H1 (cell line): Measurements from ENCODE around the gene DYSF. TPM values are rescaled to one million over a fixed set of nuclear protein-coding genes. Genes with fewer than 3 reads are reported as not detected.

Source experiments
- CTCF ChIA-PET: fragments of 300-600 bp; sonication (Branson Sonifier 250); formaldehyde crosslinking; loops from one replicate; lab custom pipeline; 2021; ENCODE audit not compliant: partially characterized antibody; lab: Charles Lee
- POLR2A ChIA-PET: fragments of 300-600 bp; sonication (Branson Sonifier 250); formaldehyde crosslinking; loops from one replicate; lab custom pipeline; 2021; ENCODE audit warnings: inconsistent platforms; ENCODE audit not compliant: partially characterized antibody; lab: Charles Lee
- DNase-seq, 2 experiments: peaks; one replicate each; pipeline versions ENCODE4 v3.0.0 to v3.0.0-alpha.2; 2010 to 2022; ENCODE audit warnings: low spot score in 2 of 2, low read depth in 1 of 2, mixed read lengths in 1 of 2
- FAIRE-seq: peaks from 2 replicates; lab custom pipeline; 2011; peaks lifted over from hg19 to GRCh38; lab: Jason Lieb, UNC
- H2AFZ ChIP-seq: 2 replicates; pipeline ENCODE4 v1.8.1; 2012; ENCODE audit warnings: low read length, inconsistent platforms
- H2AK5ac ChIP-seq: 2 replicates; pipeline ENCODE4 v1.6.1; 2013; ENCODE audit warnings: low read depth, low read length
- H2BK120ac ChIP-seq: replicated peaks from 2 replicates; pipeline ENCODE3; 2013; ENCODE audit warnings: low read depth, low read length, inconsistent platforms
- H2BK12ac ChIP-seq: 2 replicates; pipeline ENCODE4 v1.6.1; 2013; ENCODE audit warnings: low read depth, low read length
- H2BK15ac ChIP-seq: 2 replicates; pipeline ENCODE4 v1.6.1; 2013; ENCODE audit warnings: low read length
- H2BK20ac ChIP-seq: 2 replicates; pipeline ENCODE4 v1.6.1; 2013; ENCODE audit warnings: low read length
- H2BK5ac ChIP-seq: 2 replicates; pipeline ENCODE4 v1.6.1; 2013; ENCODE audit warnings: low read depth, low read length
- H3K14ac ChIP-seq: 2 replicates; pipeline ENCODE4 v1.6.1; 2013; ENCODE audit warnings: inconsistent platforms; ENCODE audit not compliant: insufficient read length
- H3K18ac ChIP-seq: 2 replicates; pipeline ENCODE4 v1.6.1; 2013; ENCODE audit warnings: low read length; ENCODE audit errors: extremely low read depth
- H3K23ac ChIP-seq: 2 replicates; pipeline ENCODE4 v1.6.1; 2013; ENCODE audit warnings: inconsistent platforms; ENCODE audit not compliant: insufficient read length
- H3K23me2 ChIP-seq: 2 replicates; pipeline ENCODE4 v1.6.1; 2013; ENCODE audit warnings: low read depth, low read length
- H3K27ac ChIP-seq: 2 replicates; pipeline ENCODE4 v1.6.1; 2011; ENCODE audit warnings: low read depth, low read length, inconsistent platforms
- H3K27me3 ChIP-seq, 4 experiments: replicated peaks in 1 of 4; 1 replicate in 1 of 4; 2 replicates in 3 of 4; pipeline versions ENCODE4 v1.6.1 to v1.8.1; 2011 to 2013; ENCODE audit warnings: low read length in 3 of 4, mild to moderate bottlenecking in 3 of 4, inconsistent platforms in 2 of 4, mixed read lengths in 2 of 4, moderate library complexity in 1 of 4; ENCODE audit not compliant: control insufficient read depth in 3 of 4, insufficient read depth in 3 of 4; ENCODE audit errors: extremely low read depth in 1 of 4
- H3K36me3 ChIP-seq, 4 experiments: 2 replicates each; pipeline versions ENCODE4 v1.6.1 to v1.8.1; 2011 to 2013; ENCODE audit warnings: mild to moderate bottlenecking in 4 of 4, low read length in 3 of 4, moderate library complexity in 2 of 4, control low read depth in 1 of 4, inconsistent platforms in 1 of 4; ENCODE audit not compliant: insufficient read depth in 4 of 4, control insufficient read depth in 2 of 4
- H3K4ac ChIP-seq: replicated peaks from 2 replicates; pipeline ENCODE3; 2013; ENCODE audit warnings: low read length, low read depth, mixed read lengths, inconsistent platforms; ENCODE audit not compliant: insufficient read length
- H3K4me1 ChIP-seq, 4 experiments: replicated peaks in 1 of 4; 1 replicate in 1 of 4; 2 replicates in 3 of 4; pipeline versions ENCODE4 v1.6.1 to v1.8.1; 2011 to 2013; ENCODE audit warnings: low read length in 3 of 4, inconsistent platforms in 2 of 4, mixed read lengths in 1 of 4; ENCODE audit not compliant: insufficient read depth in 4 of 4, control insufficient read depth in 3 of 4
- H3K4me2 ChIP-seq, 2 experiments: 2 replicates each; pipeline versions ENCODE4 v1.6.1 to v1.8.1; 2011 to 2013; ENCODE audit warnings: low read depth in 2 of 2, low read length in 2 of 2, control low read depth in 1 of 2, inconsistent platforms in 1 of 2, mild to moderate bottlenecking in 1 of 2; ENCODE audit not compliant: insufficient read depth in 1 of 2
- H3K4me3 ChIP-seq, 4 experiments: fragments of 200-600, 300-600 bp in 1 of 4; sonication (generic), shearing (Covaris generic), sonication (Bioruptor Twin) in 1 of 4; 2 replicates each; pipeline versions ENCODE4 v1.5.1 to v1.8.1; 2011 to 2016; ENCODE audit warnings: low read length in 4 of 4, low read depth in 3 of 4, control low read depth in 2 of 4, inconsistent platforms in 2 of 4, mild to moderate bottlenecking in 2 of 4, mixed read lengths in 1 of 4, moderate library complexity in 1 of 4; ENCODE audit not compliant: insufficient read depth in 2 of 4; ENCODE audit errors: extremely low read depth in 1 of 4
- H3K56ac ChIP-seq: replicated peaks from 2 replicates; pipeline ENCODE3; 2013; ENCODE audit warnings: low read depth, mild to moderate bottlenecking, mixed read lengths, low read length, inconsistent platforms; ENCODE audit not compliant: insufficient read length
- H3K79me1 ChIP-seq: 2 replicates; pipeline ENCODE4 v1.6.1; 2013; ENCODE audit warnings: low read depth, low read length, control low read depth
- H3K79me2 ChIP-seq, 2 experiments: 2 replicates each; pipeline versions ENCODE4 v1.6.1 to v1.8.1; 2012 to 2013; ENCODE audit warnings: low read length in 2 of 2, mild to moderate bottlenecking in 2 of 2, inconsistent platforms in 1 of 2; ENCODE audit not compliant: insufficient read depth in 2 of 2, control insufficient read depth in 1 of 2
- H3K9ac ChIP-seq, 4 experiments: replicated peaks in 1 of 4; 1 replicate in 1 of 4; 2 replicates in 3 of 4; pipeline versions ENCODE4 v1.6.1 to v1.8.1; 2011 to 2013; ENCODE audit warnings: low read depth in 3 of 4, low read length in 3 of 4, control low read depth in 2 of 4, mild to moderate bottlenecking in 2 of 4, moderate library complexity in 2 of 4, inconsistent platforms in 1 of 4; ENCODE audit errors: extremely low read depth in 1 of 4
- H3K9me3 ChIP-seq, 2 experiments: 2 replicates each; pipeline versions ENCODE4 v1.6.1 to v1.8.1; 2012 to 2013; ENCODE audit warnings: mild to moderate bottlenecking in 2 of 2, moderate library complexity in 2 of 2, control low read depth in 1 of 2, inconsistent platforms in 1 of 2, low read depth in 1 of 2, low read length in 1 of 2, mixed read lengths in 1 of 2; ENCODE audit not compliant: insufficient read depth in 2 of 2
- H4K20me1 ChIP-seq, 2 experiments: replicated peaks in 1 of 2; 2 replicates each; pipeline versions ENCODE3 to v1.8.1; 2011 to 2013; ENCODE audit warnings: inconsistent platforms in 2 of 2, low read length in 2 of 2, mild to moderate bottlenecking in 1 of 2; ENCODE audit not compliant: insufficient read depth in 2 of 2, control insufficient read depth in 1 of 2
- H4K5ac ChIP-seq: 2 replicates; pipeline ENCODE4 v1.6.1; 2013; ENCODE audit warnings: low read length, low read depth, mixed read lengths, inconsistent platforms; ENCODE audit not compliant: insufficient read length
- H4K8ac ChIP-seq: 2 replicates; pipeline ENCODE4 v1.8.0; 2013; ENCODE audit warnings: mild to moderate bottlenecking, moderate library complexity, low read length, inconsistent platforms; ENCODE audit not compliant: insufficient read depth; ENCODE audit errors: extremely low read depth
- H4K91ac ChIP-seq: replicated peaks from 2 replicates; pipeline ENCODE3; 2013; ENCODE audit warnings: low read length, mixed read lengths, inconsistent platforms; ENCODE audit not compliant: insufficient read length
- SP4 ChIP-seq: IDR thresholded peaks from 2 replicates; pipeline ENCODE4 v1.6.1; 2012; ENCODE audit warnings: low read length, inconsistent platforms
- WGBS, 2 experiments: shearing (Covaris generic) in 1 of 2; methylation state at CpG; one replicate each; pipeline versions ENCODE4 v1.1.6 to v1.1.7; 2013 to 2015; ENCODE audit warnings: low lambda C conversion rate in 2 of 2, mixed read lengths in 2 of 2, inconsistent platforms in 1 of 2, low coverage in 1 of 2, missing lambda C conversion rate in 1 of 2; ENCODE audit not compliant: insufficient replicate concordance in 2 of 2, insufficient coverage in 1 of 2, insufficient read length in 1 of 2; ENCODE audit errors: extremely low coverage in 1 of 2, missing lambda C conversion rate in 1 of 2; 5-methylcytosine and 5-hydroxymethylcytosine counted together
- polyA plus RNA-seq, 7 experiments: library from polyadenylated mRNA; depleted of rRNA in 3 of 7; stranded (reverse) in 5 of 7; unstranded in 2 of 7; fragments of >200 nt in 5 of 7; fragments of 200-250 nt in 2 of 7; gene quantifications; 1 replicate in 5 of 7; 2 replicates in 1 of 7; 4 replicates in 1 of 7; pipeline versions ENCODE4 v1.2.1 to v1.2.3, GENCODE V29; 2011 to 2013; ENCODE audit warnings: missing spikeins in 2 of 7, mixed read lengths in 2 of 7
- total RNA-seq: library from RNA; stranded (reverse); fragmentation: NEBNext Ultra II Directional; extraction: Animal tissue kit (Norgen Biotek cat#: 25700); gene quantifications from 2 replicates; pipeline ENCODE4 v1.2.1, GENCODE V29; 2021

Gene DYSF
- total and polyA plus RNA-seq, 2 of the 8 experiments (the other 6 are each of a cell fraction or from before 2014, with no cell fraction given), result 5.8 to 7.1 TPM

DNA sequence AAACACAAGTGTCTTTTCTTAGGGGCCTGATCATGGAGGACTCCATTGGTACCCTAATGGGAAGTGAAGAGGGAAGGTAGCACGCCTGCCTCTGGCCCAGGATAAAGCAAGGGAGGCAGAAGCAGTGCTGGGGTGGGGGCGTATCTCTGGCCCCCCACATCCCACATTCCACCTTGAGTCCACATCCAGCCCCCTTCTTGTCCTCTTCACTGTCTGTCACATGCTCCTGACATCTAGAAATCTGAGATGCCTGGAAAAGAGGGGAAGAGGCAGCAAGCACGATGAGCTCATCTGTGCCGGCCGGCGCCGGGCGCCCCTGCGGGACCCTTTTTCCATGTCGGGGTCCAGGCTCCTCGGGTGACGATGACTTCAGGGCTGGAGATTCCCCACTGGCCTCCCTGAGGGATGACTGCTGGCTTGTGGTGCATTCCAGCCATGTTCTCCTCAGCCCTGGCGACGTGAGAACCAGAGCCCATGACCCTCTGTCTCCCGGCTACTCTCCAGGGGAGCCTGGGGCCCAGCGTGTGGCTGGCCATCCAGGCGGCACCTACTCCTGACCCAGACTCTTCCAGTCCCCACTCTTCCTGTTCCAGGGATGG, 277.5 kb downstream of the DYSF start:
- POLR2A ChIA-PET, result no interaction called here
- Histone ChIP-seq H2AK5ac (no peak overlapping the region), H2BK20ac (no peak overlapping the region), H3K4me3 (no peak overlapping the region), H3K27ac (no peak overlapping the region), H2BK5ac (no peak overlapping the region), H2BK12ac (no peak overlapping the region), H2BK15ac (no peak overlapping the region), H3K79me2 (no peaks in the 10 kb centered on the region), H4K8ac (no peak overlapping the region), H3K9me3 (no peaks in the 10 kb centered on the region), H3K27me3 (0 out of 7 replicates have a peak, but pooled peaks cover 0 to 2% (median 0%) of the 10 kb centered on the region in 4 experiments), H3K14ac (no peak overlapping the region), H2AFZ (no peak overlapping the region), H4K5ac (no peak overlapping the region), H2BK120ac (no peak overlapping the region), H4K91ac (no peak overlapping the region), H3K9ac (no peak overlapping the region), H3K79me1 (no peaks in the 10 kb centered on the region), H3K36me3 (no peaks in the 10 kb centered on the region), H3K23ac (no peak overlapping the region), H3K4me2 (no peak overlapping the region), H3K23me2 (peaks cover 4% of the 10 kb centered on the region; the same call in 1 of the 2 replicates), H4K20me1 (no peaks in the 10 kb centered on the region), H3K18ac (no peak overlapping the region), H3K4ac (no peak overlapping the region), H3K56ac (no peak overlapping the region), H3K4me1 (no peaks in the 10 kb centered on the region)
- no peak for TF ChIP-seq SP4
- FAIRE-seq (no peak), DNase-seq (no peak)
- WGBS, 2 experiments, result 88% methylated on average over 11 of the region's 17 CpGs; no CpG with 5 or more reads in 1 of the 2 experiments
- CTCF ChIA-PET, result interaction anchor here (1.2 kb wide), 1 partner anchor 67 kb away, joined by 3 read pairs; no protein-coding TSS in a partner anchor
